Neural progenitor cell (in vitro differentiated cells): ENCODE data around the gene LAD1. TPM values are rescaled to one million over a fixed set of nuclear protein-coding genes. Genes with fewer than 3 reads are reported as not detected.

Experiments
- DNase-seq: peaks from one replicate; pipeline ENCODE4 v3.0.0-alpha.2; 2016; ENCODE audit warnings: low spot score
- H2AFZ ChIP-seq: fragments of 200-600 bp; sonication (generic); replicated peaks from 2 replicates; pipeline ENCODE4 v1.6.1; 2016; ENCODE audit warnings: antibody characterized with exemption
- H3F3A ChIP-seq: fragments of 200-600 bp; sonication (generic); 2 replicates; pipeline ENCODE4 v1.6.1; 2016; ENCODE audit warnings: antibody characterized with exemption, low read depth
- H3K27ac ChIP-seq: fragments of 200-600 bp; sonication (generic); 2 replicates; pipeline ENCODE4 v1.5.1; 2016; ENCODE audit warnings: mild to moderate bottlenecking
- H3K27me3 ChIP-seq: fragments of 200-600 bp; sonication (generic); 2 replicates; pipeline ENCODE4 v1.6.1; 2016; ENCODE audit warnings: mild to moderate bottlenecking, moderate library complexity
- H3K36me3 ChIP-seq: fragments of 200-600 bp; sonication (generic); 2 replicates; pipeline ENCODE4 v1.5.1; 2016
- H3K4me1 ChIP-seq: fragments of 200-600 bp; sonication (generic); 2 replicates; pipeline ENCODE4 v1.6.1; 2016; ENCODE audit warnings: mixed run types
- H3K4me2 ChIP-seq: fragments of 200-600 bp; sonication (generic); 2 replicates; pipeline ENCODE4 v1.6.1; 2016
- H3K4me3 ChIP-seq: fragments of 200-600 bp; sonication (generic); 2 replicates; pipeline ENCODE4 v1.5.1; 2016
- H3K79me2 ChIP-seq: fragments of 200-600 bp; sonication (generic); 2 replicates; pipeline ENCODE4 v1.6.1; 2016; ENCODE audit warnings: low read depth
- H3K9ac ChIP-seq: fragments of 200-600 bp; sonication (generic); 2 replicates; pipeline ENCODE4 v1.6.1; 2016
- H3K9me3 ChIP-seq: fragments of 200-600 bp; sonication (generic); 2 replicates; pipeline ENCODE4 v1.5.1; 2016; ENCODE audit warnings: low read depth
- H4K20me1 ChIP-seq: fragments of 200-600 bp; sonication (generic); 2 replicates; pipeline ENCODE4 v1.6.1; 2016; ENCODE audit warnings: low read depth
- H3K27ac Mint-ChIP-seq: 3 replicates; pipeline ENCODE4 v1.8.0; 2021; ENCODE audit warnings: mixed read lengths
- H3K27me3 Mint-ChIP-seq: 2 replicates; pipeline ENCODE4 v1.8.0; 2022; ENCODE audit warnings: low read depth, mild to moderate bottlenecking, inconsistent platforms, moderate library complexity, mixed read lengths; ENCODE audit not compliant: insufficient read depth
- H3K36me3 Mint-ChIP-seq: 3 replicates; pipeline ENCODE4 v1.8.0; 2021; ENCODE audit warnings: mixed read lengths
- H3K4me1 Mint-ChIP-seq: 3 replicates; pipeline ENCODE4 v1.8.0; 2021; ENCODE audit warnings: mixed read lengths
- H3K4me3 Mint-ChIP-seq: 3 replicates; pipeline ENCODE4 v1.8.0; 2021; ENCODE audit warnings: mild to moderate bottlenecking, moderate library complexity, mixed read lengths
- H3K9me3 Mint-ChIP-seq: 3 replicates; pipeline ENCODE4 v1.8.0; 2020; ENCODE audit warnings: mixed read lengths
- CTCF ChIP-seq: fragments of 200-600 bp; sonication (generic); IDR thresholded peaks from 2 replicates; pipeline ENCODE4 v1.5.1; 2017; ENCODE audit warnings: antibody characterized with exemption, mild to moderate bottlenecking
- EZH2 ChIP-seq: fragments of 200-600 bp; sonication (generic); IDR thresholded peaks from 2 replicates; pipeline ENCODE4 v1.6.1; 2017; ENCODE audit warnings: antibody characterized with exemption, mild to moderate bottlenecking, moderate library complexity
- EZH2phosphoT487 ChIP-seq: fragments of 200-600 bp; sonication (generic); IDR thresholded peaks from 2 replicates; pipeline ENCODE4 v1.6.1; 2017; ENCODE audit warnings: antibody characterized with exemption
- total RNA-seq: library from RNA; depleted of rRNA; stranded (reverse); fragments of >200 nt; gene quantifications from 2 replicates; pipeline ENCODE4 v1.2.3, GENCODE V29; 2015; ENCODE audit warnings: low replicate concordance

The LAD1 gene
- 0.34 TPM in 1 of 2 replicates, not detected in the other for total RNA-seq

GRCh38 chr1:201399018-201399351, at the start of gene LAD1:
Gene LAD1 (minus strand): TSS chr1:201399324. CDS start chr1:201399306, 18 bp downstream.
- peaks cover 60% of the 10 kb centered on the region for H3K27me3 ChIP-seq
- no peak within 1 kb of the TSS for H3K27ac Mint-ChIP-seq
- H3K27ac ChIP-seq, result no peak within 1 kb of the TSS
- H3K4me3 Mint-ChIP-seq, result peak within 1 kb of the TSS; percentile 33
- peaks cover 35% of the 10 kb centered on the region for H3K27me3 Mint-ChIP-seq
- H3K36me3 ChIP-seq, result no peaks in the 10 kb centered on the region
- H3K9me3 ChIP-seq, result no peaks in the 10 kb centered on the region
- no peak for DNase-seq
- peaks cover 9% of the 10 kb centered on the region for H3K4me1 ChIP-seq
- H3K4me3 ChIP-seq, result peak within 1 kb of the TSS; percentile 54
- no peak within 1 kb of the TSS for H3K9ac ChIP-seq
- H3K9me3 Mint-ChIP-seq, result no peaks in the 10 kb centered on the region
- no peaks in the 10 kb centered on the region for H3K36me3 Mint-ChIP-seq
- no peak for TF ChIP-seq EZH2phosphoT487
- no peak for TF ChIP-seq EZH2
- TF ChIP-seq CTCF, result no peak
- H3K79me2 ChIP-seq, result no peaks in the 10 kb centered on the region
- H3K4me2 ChIP-seq, result peak within 1 kb of the TSS; percentile 88
- peaks cover 3% of the 10 kb centered on the region for H3K4me1 Mint-ChIP-seq
- no peaks in the 10 kb centered on the region for H4K20me1 ChIP-seq
- H2AFZ ChIP-seq, result peak within 1 kb of the TSS; percentile 96
- no peaks in the 10 kb centered on the region for H3F3A ChIP-seq

GRCh38 chr1:201447903-201448871, 49.1 kb upstream of the LAD1 start:
- TF ChIP-seq CTCF, result peak; percentile 85
- no peak for TF ChIP-seq EZH2phosphoT487
- TF ChIP-seq EZH2, result no peak
- peaks cover 9% of the 10 kb centered on the region for H3F3A ChIP-seq
- Mint-ChIP-seq H3K4me3 (no peak overlapping the region), H3K9me3 (no peaks in the 10 kb centered on the region), H3K4me1 (peaks cover 38% of the 10 kb centered on the region), H3K27ac (no peak overlapping the region), H3K36me3 (no peaks in the 10 kb centered on the region), H3K27me3 (peaks cover 6% of the 10 kb centered on the region)
- DNase-seq, result peak; percentile 88
- no peak overlapping the region for H3K9ac ChIP-seq
- peaks cover 21% of the 10 kb centered on the region for H3K4me1 ChIP-seq
- H3K27me3 ChIP-seq, result no peaks in the 10 kb centered on the region
- H3K4me3 ChIP-seq, result no peak overlapping the region
- peak overlapping the region; percentile 18 for H3K4me2 ChIP-seq
- H3K36me3 ChIP-seq, result no peaks in the 10 kb centered on the region
- H2AFZ ChIP-seq, result no peak overlapping the region
- no peaks in the 10 kb centered on the region for H4K20me1 ChIP-seq
- H3K9me3 ChIP-seq, result no peaks in the 10 kb centered on the region
- H3K27ac ChIP-seq, result no peak overlapping the region
- no peaks in the 10 kb centered on the region for H3K79me2 ChIP-seq

GRCh38 chr1:201445310-201445709, 46.2 kb upstream of the LAD1 start:
- Mint-ChIP-seq H3K4me3 (no peak overlapping the region), H3K27ac (peak overlapping the region; percentile 51), H3K4me1 (peaks cover 29% of the 10 kb centered on the region), H3K9me3 (peaks cover 8% of the 10 kb centered on the region), H3K27me3 (peaks cover 2% of the 10 kb centered on the region), H3K36me3 (no peaks in the 10 kb centered on the region)
- Histone ChIP-seq H3F3A (peaks cover 9% of the 10 kb centered on the region), H3K27ac (no peak overlapping the region), H2AFZ (no peak overlapping the region), H3K9me3 (no peaks in the 10 kb centered on the region), H3K4me2 (no peak overlapping the region), H3K4me3 (no peak overlapping the region), H3K36me3 (no peaks in the 10 kb centered on the region), H4K20me1 (no peaks in the 10 kb centered on the region), H3K4me1 (peaks cover 12% of the 10 kb centered on the region), H3K27me3 (no peaks in the 10 kb centered on the region), H3K9ac (no peak overlapping the region), H3K79me2 (no peaks in the 10 kb centered on the region)
- TF ChIP-seq EZH2phosphoT487 (no peak), CTCF (no peak), EZH2 (no peak)
- DNase-seq, result no peak
